Measurements from ENCODE around the gene THAP9.
A peak's percentile ranks its signal among the peaks of the same experiment; 100 is the strongest.
"Not testable (repeated sequence)": the region's sequence is repeated elsewhere in the genome, so short reads cannot be mapped to it uniquely, and the experiment has no call there.

The THAP9 gene

DNA sequence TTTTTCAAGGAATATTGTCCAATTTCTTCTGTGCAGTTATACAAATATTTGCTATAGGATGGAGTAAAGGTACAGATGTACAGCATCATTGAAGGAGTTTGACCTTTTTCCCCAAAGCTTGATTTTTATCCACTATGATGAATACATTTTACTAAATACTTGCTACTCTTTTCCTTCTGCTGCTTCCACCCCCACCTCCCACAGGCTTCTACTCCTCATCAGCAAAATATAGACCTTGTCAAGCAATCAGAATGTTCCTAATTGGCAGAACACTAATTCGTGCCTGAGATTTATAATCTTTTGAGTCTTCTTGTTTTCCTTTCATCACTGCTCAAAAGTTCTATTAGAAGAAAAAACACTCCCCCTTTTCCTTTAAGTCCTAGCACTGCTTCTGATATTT, 3.8 kb upstream of the THAP9 start:
- DNase-seq (ENCODE audit: low spot score): no peak

GRCh38 chr4:82898322-82899243, 2.0 kb upstream of the THAP9 start:
- DNase-seq (ENCODE audit: low spot score): peak; percentile 13

- no peak for DNase-seq (ENCODE audit: low spot score)
Measured at GRCh38 chr4:82899374-82900065, 1.0 kb upstream of the THAP9 start.

GRCh38 chr4:82900066-82900410, 497 bp upstream of the THAP9 start:
- DNase-seq (ENCODE audit: low spot score): no peak

- no peak for DNase-seq (ENCODE audit: low spot score)
Measured at GRCh38 chr4:82901183-82901718, 716 bp downstream of the THAP9 start.

DNA sequence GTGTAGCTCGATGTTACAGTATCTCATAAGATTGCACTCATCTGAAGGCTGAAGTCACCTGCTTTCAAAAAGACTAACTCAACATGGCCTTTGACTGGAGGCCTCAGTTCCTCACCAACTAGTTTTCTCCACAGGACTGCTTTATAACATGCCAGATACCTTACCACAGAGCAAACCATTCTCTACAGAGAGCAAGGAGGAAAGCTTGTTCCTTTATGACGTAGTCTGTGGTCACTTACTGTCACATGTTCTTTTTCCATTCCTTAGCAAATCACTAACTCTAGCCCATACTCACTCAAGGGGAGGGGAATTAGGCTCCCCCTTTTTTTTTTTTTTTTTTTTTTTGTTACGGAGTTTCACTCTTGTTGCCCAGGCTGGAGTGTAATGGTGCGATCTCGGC, 3.2 kb downstream of the THAP9 start:
- DNase-seq (ENCODE audit: low spot score): no peak

GRCh38 chr4:82905205-82905604, 4.7 kb downstream of the THAP9 start:
- DNase-seq (ENCODE audit: low spot score): no peak

DNA sequence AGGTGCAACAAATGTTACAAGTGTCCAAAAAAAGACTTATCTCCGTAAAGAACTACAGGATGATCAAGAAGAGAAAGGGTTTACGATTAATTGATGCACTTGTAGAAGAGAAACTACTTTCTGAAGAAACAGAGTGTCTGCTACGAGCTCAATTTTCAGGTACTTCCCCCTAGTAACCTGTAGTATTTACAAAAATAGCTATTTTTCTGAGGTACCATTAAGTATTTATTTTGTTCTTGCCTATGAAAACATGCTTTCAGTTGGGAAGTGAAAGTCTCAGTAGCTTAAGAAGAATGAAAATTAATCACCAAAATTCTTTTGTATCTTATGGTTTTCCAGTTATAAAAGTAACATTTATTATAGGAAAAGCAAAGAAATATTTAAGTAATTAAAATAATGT, 5.9 kb downstream of the THAP9 start:
- no peak for DNase-seq (ENCODE audit: low spot score)

- DNase-seq (ENCODE audit: low spot score): no peak
Measured at GRCh38 chr4:82909326-82909725, 8.8 kb downstream of the THAP9 start.

DNA sequence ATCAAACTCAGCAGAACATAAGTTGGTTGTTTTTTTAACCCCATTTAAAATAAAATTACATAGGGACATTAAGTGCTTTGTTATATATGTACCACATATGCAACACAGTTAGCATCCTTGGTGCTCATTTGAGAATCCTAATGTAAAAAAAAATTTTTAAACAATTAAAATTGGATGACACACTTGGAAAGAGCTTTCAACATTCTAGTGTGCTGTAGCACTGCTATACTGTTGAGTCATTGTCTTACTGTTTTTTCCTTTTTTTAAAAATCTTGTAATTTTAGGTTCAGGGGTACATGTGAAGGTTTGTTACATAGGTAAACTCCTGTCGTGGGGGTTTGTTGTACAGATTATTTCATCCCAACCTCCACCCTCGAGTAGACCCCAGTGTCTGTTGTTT, 12.8 kb downstream of the THAP9 start:
- DNase-seq (ENCODE audit: low spot score): no peak

- DNase-seq (ENCODE audit: low spot score): not testable (repeated sequence)
Measured at GRCh38 chr4:82913968-82914367, 13.4 kb downstream of the THAP9 start.

DNA sequence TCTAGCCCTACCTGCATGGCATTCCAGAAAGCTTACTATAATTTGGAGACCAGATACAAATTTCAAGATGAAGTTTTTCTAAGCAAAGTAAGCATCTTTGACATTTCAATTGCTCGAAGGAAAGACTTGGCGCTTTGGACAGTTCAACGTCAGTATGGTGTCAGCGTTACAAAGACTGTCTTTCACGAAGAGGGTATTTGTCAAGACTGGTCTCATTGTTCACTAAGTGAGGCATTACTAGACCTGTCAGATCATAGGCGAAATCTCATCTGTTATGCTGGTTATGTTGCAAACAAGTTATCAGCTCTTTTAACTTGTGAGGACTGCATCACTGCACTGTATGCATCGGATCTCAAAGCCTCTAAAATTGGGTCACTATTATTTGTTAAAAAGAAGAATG, 17.6 kb downstream of the THAP9 start:
- peak; percentile 79 for DNase-seq (ENCODE audit: low spot score)

- DNase-seq (ENCODE audit: low spot score): no peak
Measured at GRCh38 chr4:82919386-82919785, 18.9 kb downstream of the THAP9 start.

DNA sequence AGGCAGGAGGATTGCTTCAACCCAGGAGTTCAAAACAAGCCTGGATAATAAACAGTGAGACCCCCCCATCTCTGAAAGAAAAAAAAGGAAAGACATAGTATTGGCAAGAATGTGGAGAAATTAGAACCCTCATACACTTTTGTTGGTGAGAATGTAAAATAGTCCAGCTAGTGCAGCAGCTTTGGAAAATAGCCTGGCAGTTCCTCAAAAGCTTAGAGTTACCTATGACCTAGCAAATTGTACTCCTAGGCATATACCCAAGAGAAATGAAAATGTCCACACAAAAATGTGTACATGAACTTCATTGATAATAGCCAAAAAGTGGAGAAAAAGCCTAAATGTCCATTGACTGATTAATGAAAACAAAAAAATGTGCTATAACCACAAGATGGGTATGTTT, 21.3 kb downstream of the THAP9 start:
- DNase-seq (ENCODE audit: low spot score): no peak

DNA sequence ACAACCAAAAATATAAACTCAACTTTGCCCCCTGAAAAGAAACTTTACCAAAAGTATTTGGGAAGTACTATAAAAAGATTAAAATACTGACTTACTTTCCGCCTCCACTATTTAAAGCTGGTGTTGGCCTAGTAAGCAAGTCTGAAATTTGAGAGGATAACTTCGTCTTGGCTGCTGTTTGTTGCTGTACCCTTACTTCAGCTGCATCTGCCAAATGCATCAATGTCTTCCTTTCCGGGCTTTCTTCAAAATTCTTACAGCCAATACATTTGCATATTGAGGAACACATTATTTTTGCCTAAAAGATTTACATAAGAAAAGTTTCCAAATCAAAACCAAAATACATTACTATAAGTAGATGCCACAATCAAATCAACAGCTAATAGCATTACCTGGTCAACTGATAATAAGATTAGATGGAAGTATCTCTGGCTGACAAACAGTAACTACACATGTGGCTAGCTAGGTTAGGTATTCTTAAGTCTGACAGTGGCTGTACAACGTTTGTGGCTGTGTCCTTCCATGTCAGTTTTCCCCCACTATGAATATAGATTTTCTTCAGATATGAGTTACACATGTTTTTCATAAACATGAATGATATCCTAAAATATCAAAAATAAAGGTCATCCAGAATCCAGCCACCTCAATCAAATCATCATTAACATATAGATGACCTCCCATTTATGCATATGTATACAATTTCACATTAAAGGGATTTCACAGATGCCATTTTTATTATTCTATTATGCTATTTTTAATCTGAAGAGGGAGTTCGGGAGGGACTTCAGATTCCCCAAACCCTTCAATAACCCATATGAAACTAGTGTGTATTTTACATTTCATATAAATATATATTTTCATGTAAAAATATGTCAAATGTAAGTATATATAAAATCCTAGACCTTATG, 30.6 kb downstream of the THAP9 start:
- DNase-seq (ENCODE audit: low spot score): no peak

DNA sequence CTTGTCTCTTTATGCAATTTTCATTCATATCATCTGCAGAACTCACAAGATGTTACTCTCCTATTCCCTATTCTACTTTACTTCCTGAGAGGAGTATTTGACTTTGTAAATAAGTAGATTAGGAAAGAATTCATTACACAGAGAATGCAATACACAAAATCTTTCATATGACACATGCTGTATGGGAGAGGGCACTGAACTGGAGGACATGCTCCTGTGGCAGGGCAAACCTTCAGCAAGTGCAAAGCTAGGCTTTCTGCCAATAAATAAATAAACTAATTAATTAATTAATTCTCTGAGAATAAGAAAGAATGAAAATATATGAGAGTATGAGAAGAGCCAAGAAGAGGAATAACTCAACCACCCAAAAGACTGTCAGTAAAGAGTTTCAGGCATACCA, 33.9 kb downstream of the THAP9 start:
- DNase-seq (ENCODE audit: low spot score): no peak

DNA sequence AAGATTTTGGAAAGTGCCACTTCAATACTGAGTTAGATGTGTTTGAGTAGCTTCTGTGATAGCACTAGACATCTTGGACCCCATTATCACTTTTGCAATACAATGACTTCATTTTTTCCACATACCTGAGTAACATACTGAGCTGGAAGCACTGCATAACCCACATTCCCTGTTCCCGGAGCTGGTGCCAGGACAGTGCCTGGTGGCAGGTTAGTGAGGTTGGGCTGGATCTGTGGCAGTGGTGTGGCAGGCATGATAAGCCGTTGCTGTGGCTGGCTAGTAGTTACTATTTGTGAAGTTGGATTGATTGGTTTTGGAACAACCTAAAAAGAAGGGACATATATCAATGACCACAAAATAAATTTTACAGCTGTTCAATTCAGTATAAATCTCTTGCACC, 38.9 kb downstream of the THAP9 start:
- DNase-seq (ENCODE audit: low spot score): no peak

- no peak for DNase-seq (ENCODE audit: low spot score)
Measured at GRCh38 chr4:82947498-82947897, 47.0 kb downstream of the THAP9 start.

GRCh38 chr4:82948647-82949204, 48.2 kb downstream of the THAP9 start:
- no peak for DNase-seq (ENCODE audit: low spot score)

- DNase-seq (ENCODE audit: low spot score): no peak
Measured at GRCh38 chr4:82951196-82951595, 50.7 kb downstream of the THAP9 start.

- DNase-seq (ENCODE audit: low spot score): no peak
Measured at GRCh38 chr4:82954212-82954611, 53.7 kb downstream of the THAP9 start.

DNA sequence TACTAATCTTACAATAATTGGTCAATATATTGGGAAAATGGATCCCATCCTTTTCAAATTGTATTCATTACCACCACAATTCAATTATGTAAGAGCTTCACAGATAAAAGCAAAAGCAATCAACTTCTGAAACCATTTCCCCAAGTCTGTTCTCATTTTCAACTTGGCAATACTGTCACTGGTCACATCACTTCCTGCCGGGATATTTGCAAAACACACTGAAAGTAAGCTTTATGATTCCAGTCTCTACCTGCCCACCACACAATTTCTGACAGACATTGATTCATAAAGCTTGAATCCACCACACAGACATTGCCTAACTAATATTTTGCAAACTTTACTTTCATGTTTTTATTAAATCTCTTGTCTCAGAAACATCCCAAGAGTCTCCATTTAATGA, 56.5 kb downstream of the THAP9 start:
- no peak for DNase-seq (ENCODE audit: low spot score)
